Progenitor cell of endocrine pancreas (in vitro differentiated cells): ENCODE data around the gene NDUFS7. TPM values are rescaled to one million over a fixed set of nuclear protein-coding genes. Genes with fewer than 3 reads are reported as not detected.
"Not testable (repeated sequence)": the region's sequence is repeated elsewhere in the genome, so short reads cannot be mapped to it uniquely, and the experiment has no call there.

Source experiments
- DNase-seq: peaks from one replicate; pipeline ENCODE4 v3.0.0; 2021; ENCODE audit warnings: low spot score; ENCODE audit not compliant: unreplicated experiment
- H3K27ac Mint-ChIP-seq: 2 replicates; pipeline ENCODE4 v1.8.0; 2021; ENCODE audit warnings: mild to moderate bottlenecking, moderate library complexity, mixed read lengths
- H3K27me3 Mint-ChIP-seq: 2 replicates; pipeline ENCODE4 v1.8.0; 2021; ENCODE audit warnings: mixed read lengths
- H3K36me3 Mint-ChIP-seq: 2 replicates; pipeline ENCODE4 v1.8.0; 2022; ENCODE audit warnings: mixed read lengths; ENCODE audit not compliant: insufficient read depth
- H3K4me1 Mint-ChIP-seq: 2 replicates; pipeline ENCODE4 v1.8.0; 2021; ENCODE audit warnings: low read depth, mixed read lengths
- H3K4me3 Mint-ChIP-seq: 2 replicates; pipeline ENCODE4 v1.8.0; 2021; ENCODE audit warnings: low read depth, mild to moderate bottlenecking, moderate library complexity, mixed read lengths
- H3K9me3 Mint-ChIP-seq: 2 replicates; pipeline ENCODE4 v1.8.0; 2021; ENCODE audit warnings: low read depth, mixed read lengths
- total RNA-seq: library from RNA; stranded (reverse); gene quantifications from 2 replicates; pipeline ENCODE4 v1.2.1, GENCODE V29; 2021
- TF ChIP-seq, protein P1 (sequence below): fragments of 200-600 bp; sonication (generic); IDR thresholded peaks from one replicate; pipeline ENCODE4 v1.5.0; 2021; ENCODE audit warnings: antibody characterized with exemption, mild to moderate bottlenecking; ENCODE audit not compliant: unreplicated experiment

Gene NDUFS7
- total RNA-seq, 1 donor from 2014 or later: 62.4 TPM

GRCh38 chr19:1418951-1419738 is 35.4 kb downstream of the NDUFS7 start:
- Mint-ChIP-seq H3K36me3 (peaks cover 20% of the 10 kb centered on the region), H3K27ac (peak overlapping the region; percentile 49), H3K4me1 (peaks cover 39% of the 10 kb centered on the region), H3K27me3 (no peaks in the 10 kb centered on the region), H3K4me3 (no peak overlapping the region), H3K9me3 (no peaks in the 10 kb centered on the region)
- DNase-seq: no peak
- TF ChIP-seq, protein P1, sequence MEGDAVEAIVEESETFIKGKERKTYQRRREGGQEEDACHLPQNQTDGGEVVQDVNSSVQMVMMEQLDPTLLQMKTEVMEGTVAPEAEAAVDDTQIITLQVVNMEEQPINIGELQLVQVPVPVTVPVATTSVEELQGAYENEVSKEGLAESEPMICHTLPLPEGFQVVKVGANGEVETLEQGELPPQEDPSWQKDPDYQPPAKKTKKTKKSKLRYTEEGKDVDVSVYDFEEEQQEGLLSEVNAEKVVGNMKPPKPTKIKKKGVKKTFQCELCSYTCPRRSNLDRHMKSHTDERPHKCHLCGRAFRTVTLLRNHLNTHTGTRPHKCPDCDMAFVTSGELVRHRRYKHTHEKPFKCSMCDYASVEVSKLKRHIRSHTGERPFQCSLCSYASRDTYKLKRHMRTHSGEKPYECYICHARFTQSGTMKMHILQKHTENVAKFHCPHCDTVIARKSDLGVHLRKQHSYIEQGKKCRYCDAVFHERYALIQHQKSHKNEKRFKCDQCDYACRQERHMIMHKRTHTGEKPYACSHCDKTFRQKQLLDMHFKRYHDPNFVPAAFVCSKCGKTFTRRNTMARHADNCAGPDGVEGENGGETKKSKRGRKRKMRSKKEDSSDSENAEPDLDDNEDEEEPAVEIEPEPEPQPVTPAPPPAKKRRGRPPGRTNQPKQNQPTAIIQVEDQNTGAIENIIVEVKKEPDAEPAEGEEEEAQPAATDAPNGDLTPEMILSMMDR: no peak

GRCh38 chr19:1420085-1420484 is 36.4 kb downstream of the NDUFS7 start:
- H3K27me3 Mint-ChIP-seq, H3K4me3 Mint-ChIP-seq, H3K27ac Mint-ChIP-seq, DNase-seq, H3K9me3 Mint-ChIP-seq: not testable (repeated sequence)
- Mint-ChIP-seq H3K36me3 (peaks cover 22% of the 10 kb centered on the region), H3K4me1 (peaks cover 42% of the 10 kb centered on the region)

DNA sequence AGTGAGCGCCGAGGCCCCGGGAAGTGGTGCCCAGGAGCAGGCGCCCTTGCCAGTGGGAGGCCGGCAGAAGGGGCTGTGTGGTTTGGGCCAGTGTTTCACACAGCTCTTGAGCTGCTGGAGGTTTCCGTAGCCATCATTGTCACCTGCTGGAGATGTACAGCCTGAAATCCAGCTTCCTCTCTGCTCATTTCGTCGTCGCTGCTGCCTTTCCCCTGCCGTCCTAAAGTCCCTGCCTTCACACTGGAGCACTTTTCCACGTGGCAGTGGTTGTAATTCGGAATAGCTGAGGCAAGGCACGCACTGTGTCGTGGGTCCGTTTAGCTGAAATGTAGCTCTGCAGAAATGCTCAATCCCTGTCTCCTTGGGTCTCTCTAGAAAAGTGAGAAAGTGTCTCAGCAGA is 36.9 kb downstream of the NDUFS7 start:
- Mint-ChIP-seq H3K36me3 (peaks cover 21% of the 10 kb centered on the region), H3K4me1 (peaks cover 39% of the 10 kb centered on the region), H3K9me3 (no peaks in the 10 kb centered on the region), H3K4me3 (no peak overlapping the region), H3K27me3 (no peaks in the 10 kb centered on the region), H3K27ac (no peak overlapping the region)
- no peak for DNase-seq
- TF ChIP-seq, protein P1: no peak

- H3K4me3 Mint-ChIP-seq: no peak overlapping the region
- DNase-seq: no peak
- peaks cover 23% of the 10 kb centered on the region for H3K36me3 Mint-ChIP-seq
- no peak overlapping the region for H3K27ac Mint-ChIP-seq
- TF ChIP-seq, protein P1: no peak
- peaks cover 31% of the 10 kb centered on the region for H3K4me1 Mint-ChIP-seq
- no peaks in the 10 kb centered on the region for H3K9me3 Mint-ChIP-seq
- no peaks in the 10 kb centered on the region for H3K27me3 Mint-ChIP-seq
These were observed 37.7 kb downstream of the NDUFS7 start for GRCh38 chr19:1421218-1421957.

GRCh38 chr19:1421958-1422305 is 38.2 kb downstream of the NDUFS7 start:
- peaks cover 29% of the 10 kb centered on the region for H3K4me1 Mint-ChIP-seq
- H3K27ac Mint-ChIP-seq: no peak overlapping the region
- no peak for DNase-seq
- peaks cover 23% of the 10 kb centered on the region for H3K36me3 Mint-ChIP-seq
- H3K9me3 Mint-ChIP-seq: no peaks in the 10 kb centered on the region
- TF ChIP-seq, protein P1: no peak
- no peak overlapping the region for H3K4me3 Mint-ChIP-seq
- no peaks in the 10 kb centered on the region for H3K27me3 Mint-ChIP-seq
